Astrocyte of the spinal cord (primary cell): ENCODE data around the gene BTBD6.

Experiments
- DNase-seq: peaks from one replicate; pipeline ENCODE4 v3.0.0; 2011; ENCODE audit warnings: low read depth, low spot score
- H3K4me3 ChIP-seq: 2 replicates; pipeline ENCODE4 v1.5.1; 2011; ENCODE audit warnings: low read depth, mild to moderate bottlenecking, low read length, moderate library complexity
- in situ Hi-C: cut with HindIII; loops from 2 replicates; pipeline ENCODE4 v1.10.0; 2017; ENCODE audit warnings: low sequenced_read_pairs
- TF ChIP-seq, protein P1 (sequence below): IDR thresholded peaks from 2 replicates; pipeline ENCODE4 v1.5.1; 2012; ENCODE audit warnings: low read depth, mild to moderate bottlenecking, low read length, inconsistent platforms

Gene BTBD6

DNA sequence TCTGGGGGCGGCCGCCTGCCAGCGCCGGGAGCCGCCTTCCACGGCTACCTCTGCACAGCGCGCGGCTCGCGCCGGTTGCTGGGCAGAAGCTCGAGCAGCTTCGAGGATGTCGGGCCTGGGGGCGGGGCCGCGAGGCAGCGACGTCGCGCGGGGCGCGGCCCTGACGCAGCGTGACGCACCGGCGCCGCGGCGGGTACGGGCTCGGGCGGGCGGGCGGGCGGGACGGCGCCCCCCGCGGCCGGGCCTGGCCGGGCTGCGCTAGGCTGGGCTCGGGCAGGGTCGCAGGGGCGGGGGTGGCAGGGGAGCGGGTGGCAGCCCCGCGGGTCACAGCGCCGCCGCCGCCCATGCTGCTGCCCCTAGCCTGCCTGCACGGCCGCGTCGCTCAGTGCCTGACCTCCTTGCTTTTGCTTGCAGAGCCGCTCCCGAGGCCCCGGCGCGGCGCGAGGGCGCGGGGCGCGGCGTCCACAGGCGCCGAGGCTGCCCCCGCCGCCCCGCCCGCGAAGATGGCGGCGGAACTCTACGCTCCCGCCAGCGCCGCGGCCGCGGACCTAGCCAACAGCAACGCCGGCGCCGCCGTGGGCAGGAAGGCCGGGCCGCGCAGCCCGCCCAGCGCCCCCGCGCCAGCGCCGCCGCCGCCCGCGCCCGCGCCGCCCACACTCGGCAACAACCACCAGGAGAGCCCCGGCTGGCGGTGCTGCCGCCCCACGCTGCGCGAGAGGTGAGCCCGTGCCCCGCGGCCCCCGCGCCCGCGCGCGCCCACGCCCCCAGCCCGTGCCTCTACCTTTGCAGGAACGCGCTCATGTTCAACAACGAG, at the start of gene BTBD6:
TSS of gene BTBD6 (plus strand) at position 166 of the 814 bp plus-strand sequence. CDS start at position 345, 179 bp downstream.
- TF ChIP-seq, protein P1, sequence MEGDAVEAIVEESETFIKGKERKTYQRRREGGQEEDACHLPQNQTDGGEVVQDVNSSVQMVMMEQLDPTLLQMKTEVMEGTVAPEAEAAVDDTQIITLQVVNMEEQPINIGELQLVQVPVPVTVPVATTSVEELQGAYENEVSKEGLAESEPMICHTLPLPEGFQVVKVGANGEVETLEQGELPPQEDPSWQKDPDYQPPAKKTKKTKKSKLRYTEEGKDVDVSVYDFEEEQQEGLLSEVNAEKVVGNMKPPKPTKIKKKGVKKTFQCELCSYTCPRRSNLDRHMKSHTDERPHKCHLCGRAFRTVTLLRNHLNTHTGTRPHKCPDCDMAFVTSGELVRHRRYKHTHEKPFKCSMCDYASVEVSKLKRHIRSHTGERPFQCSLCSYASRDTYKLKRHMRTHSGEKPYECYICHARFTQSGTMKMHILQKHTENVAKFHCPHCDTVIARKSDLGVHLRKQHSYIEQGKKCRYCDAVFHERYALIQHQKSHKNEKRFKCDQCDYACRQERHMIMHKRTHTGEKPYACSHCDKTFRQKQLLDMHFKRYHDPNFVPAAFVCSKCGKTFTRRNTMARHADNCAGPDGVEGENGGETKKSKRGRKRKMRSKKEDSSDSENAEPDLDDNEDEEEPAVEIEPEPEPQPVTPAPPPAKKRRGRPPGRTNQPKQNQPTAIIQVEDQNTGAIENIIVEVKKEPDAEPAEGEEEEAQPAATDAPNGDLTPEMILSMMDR = no peak
- peak; percentile 82 for DNase-seq
- in situ Hi-C loops = no loop called here
- peak within 1 kb of the TSS; percentile 47 for H3K4me3 ChIP-seq

DNA sequence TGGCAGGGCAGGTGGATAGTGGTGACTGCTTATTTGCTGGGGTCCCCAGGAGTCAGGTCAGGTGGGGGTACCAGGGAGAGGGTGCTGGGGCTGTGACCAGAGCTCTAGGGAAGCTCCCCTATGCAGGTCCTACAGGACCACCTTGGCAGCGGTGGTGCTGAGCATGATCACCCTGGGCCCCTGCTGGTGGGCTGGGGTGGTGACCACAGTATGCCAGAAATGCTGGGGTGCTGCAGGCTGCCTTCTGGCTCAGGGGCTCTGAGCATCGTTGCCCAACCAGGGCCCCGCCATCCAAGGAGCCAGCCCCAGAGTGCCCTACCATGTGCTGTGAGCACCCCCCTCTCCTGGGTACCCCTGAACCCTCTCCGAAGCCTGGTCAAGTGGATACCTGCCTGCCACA, 49.7 kb upstream of the BTBD6 start:
- H3K4me3 ChIP-seq = no peak overlapping the region
- in situ Hi-C loops = no loop called here

DNA sequence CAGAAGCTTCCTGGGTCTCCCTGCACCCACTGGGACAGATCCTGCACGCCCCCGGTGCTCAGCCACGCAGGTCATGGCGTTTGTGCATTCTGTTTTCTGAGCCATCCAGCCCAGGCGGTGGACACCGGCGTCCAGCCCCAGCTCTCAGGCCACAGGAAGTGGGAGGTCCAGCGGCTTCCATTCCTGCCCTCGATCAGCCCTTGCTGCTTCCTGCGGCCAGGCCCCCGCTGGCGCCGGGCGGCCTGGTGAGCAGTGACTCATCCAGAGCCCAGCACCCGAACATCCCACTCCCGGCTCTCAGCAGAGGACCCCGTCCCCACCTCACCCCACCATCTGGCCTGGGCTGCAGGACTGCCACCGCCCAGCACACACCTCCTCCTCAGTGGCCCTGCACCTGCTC, 49.2 kb upstream of the BTBD6 start:
- in situ Hi-C loops = no loop called here
- TF ChIP-seq, protein P1 = no peak
- DNase-seq = peak; percentile 27
- no peak overlapping the region for H3K4me3 ChIP-seq

More for the DNA sequence above, 49.7 kb upstream of the BTBD6 start:
- no peak for DNase-seq
- TF ChIP-seq, protein P1 = no peak

DNA sequence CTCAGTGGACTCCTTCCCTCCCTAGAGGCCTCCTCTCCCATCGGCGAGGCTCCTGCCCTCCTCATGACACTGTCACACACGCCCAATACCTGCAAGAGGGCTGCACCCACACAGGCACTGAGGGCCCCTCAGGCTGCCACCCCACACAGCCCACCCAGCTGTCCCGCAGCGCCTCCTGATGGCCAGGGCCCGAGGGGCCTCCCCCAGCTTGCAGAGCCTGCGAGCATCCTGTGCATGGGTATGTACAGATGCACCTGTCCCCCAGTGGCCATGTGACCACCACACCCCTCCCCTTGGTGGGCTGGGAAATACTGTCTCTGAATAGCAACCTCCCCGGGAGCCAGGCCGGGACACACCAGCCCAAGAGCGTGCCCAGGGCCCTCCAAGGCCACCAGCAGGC, 48.3 kb upstream of the BTBD6 start:
- no peak for DNase-seq
- no peak overlapping the region for H3K4me3 ChIP-seq
- TF ChIP-seq, protein P1 = peak; percentile 13
- in situ Hi-C loops = no loop called here

DNA sequence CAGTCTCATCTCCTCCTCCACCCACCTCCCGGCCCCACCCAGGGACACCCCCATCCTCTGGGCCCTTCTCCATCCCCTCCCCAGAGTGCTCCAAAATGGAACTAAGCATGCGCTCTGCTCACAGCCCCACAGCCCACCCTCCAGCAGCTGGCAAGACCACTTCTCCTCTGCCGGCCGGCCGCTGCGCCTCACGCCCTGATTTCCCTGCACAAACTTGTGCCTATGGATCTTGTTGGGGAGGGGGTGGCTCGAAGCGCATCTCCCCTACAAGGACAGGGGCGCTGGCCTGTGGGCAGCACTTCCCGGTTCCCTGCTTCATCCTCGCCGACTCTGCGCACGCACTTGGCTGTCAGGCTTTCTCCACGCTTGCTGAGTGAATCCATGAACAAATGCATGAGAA, 47.7 kb upstream of the BTBD6 start:
- in situ Hi-C loops = no loop called here
- TF ChIP-seq, protein P1 = no peak
- no peak for DNase-seq

DNA sequence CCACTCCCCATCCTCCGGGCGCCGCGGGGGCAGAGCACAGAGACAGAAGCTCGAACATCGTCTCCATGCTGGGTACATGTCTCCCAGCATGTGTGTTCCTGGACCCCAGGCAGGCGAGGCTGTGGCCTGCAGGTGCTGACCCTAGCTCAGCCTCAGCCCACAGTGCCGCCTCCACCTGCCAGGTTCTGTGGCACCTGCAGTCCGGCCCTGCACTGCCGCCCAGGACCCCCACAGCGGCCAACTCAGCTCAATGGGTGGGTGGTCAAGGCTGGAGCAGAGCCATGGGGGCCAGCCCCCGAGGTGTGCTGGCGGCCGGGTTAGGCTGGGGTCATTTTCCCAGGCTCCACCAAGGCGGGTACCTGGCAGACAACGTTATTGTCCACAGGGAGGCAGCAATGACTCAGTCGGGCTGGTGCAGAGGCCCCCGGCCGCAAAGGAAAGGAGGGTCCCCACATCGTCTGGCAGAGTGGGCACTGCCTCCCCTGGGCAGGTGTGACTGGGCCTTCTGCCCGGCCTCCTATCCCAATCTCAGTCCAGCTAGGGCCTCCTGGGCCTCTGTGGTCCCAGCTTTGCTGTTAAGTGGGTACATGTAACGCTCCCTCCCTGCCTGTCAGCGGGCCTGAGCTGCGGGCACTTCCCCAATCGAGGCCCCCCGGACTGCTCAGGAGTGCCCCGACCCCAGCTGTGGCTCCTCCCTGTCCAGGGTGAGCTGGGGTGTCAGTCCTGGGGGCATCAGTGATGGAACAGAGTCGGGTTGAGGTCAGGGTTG, 47.0 kb upstream of the BTBD6 start:
- TF ChIP-seq, protein P1 = no peak
- in situ Hi-C loops = no loop called here
- no peak for DNase-seq
- no peak overlapping the region for H3K4me3 ChIP-seq

More for the DNA sequence above, 47.7 kb upstream of the BTBD6 start:
- H3K4me3 ChIP-seq = no peak overlapping the region
